Lower leg skin (tissue), 3 donors: Measurements from ENCODE around the gene SMIM3.
"Not testable (repeated sequence)": the region's sequence is repeated elsewhere in the genome, so short reads cannot be mapped to it uniquely, and the experiment has no call there.

Experiments
- CTCF ChIP-seq, 3 donors: fragments of 450-650 bp; IDR thresholded peaks; one replicate each; pipeline ENCODE4 v1.5.1; 2016; ENCODE audit warnings: antibody characterized with exemption in 3 of 3, mild to moderate bottlenecking in 3 of 3, moderate library complexity in 2 of 3
- POLR2A ChIP-seq, 2 donors: fragments of 450-650 bp; IDR thresholded peaks; one replicate each; pipeline ENCODE4 v1.6.1; 2016 to 2017; ENCODE audit warnings: antibody characterized with exemption in 2 of 2, mild to moderate bottlenecking in 1 of 2, moderate library complexity in 1 of 2

GRCh38 chr5:150793423-150793888 is 14.9 kb downstream of the SMIM3 start:
- not testable (repeated sequence) for TF ChIP-seq CTCF, POLR2A (IDR thresholded peaks at IDR 0.05)
